Esophagus squamous epithelium (tissue), 4 donors: ENCODE measurements around the gene FLYWCH1.

Experiments
- CTCF ChIP-seq, 6 experiments: fragments of 450-650 bp in 4 of 6; fragments of 200-600 bp in 2 of 6; sonication (generic) in 2 of 6; IDR thresholded peaks; one replicate each; pipeline ENCODE4 v1.5.1; 2016 to 2019; ENCODE audit warnings: antibody characterized with exemption in 6 of 6, mild to moderate bottlenecking in 4 of 6, moderate library complexity in 4 of 6
- POLR2A ChIP-seq, 4 donors: fragments of 450-650 bp; IDR thresholded peaks; one replicate each; pipeline ENCODE4 v1.6.1; 2017; ENCODE audit warnings: antibody characterized with exemption in 4 of 4, mild to moderate bottlenecking in 4 of 4, moderate library complexity in 3 of 4

GRCh38 chr16:2999929-3000328, 88.2 kb downstream of the FLYWCH1 start:
- TF ChIP-seq CTCF (IDR thresholded peaks at IDR 0.05): no peak
- no peak for TF ChIP-seq POLR2A (IDR thresholded peaks at IDR 0.05)
